Neural progenitor cell (in vitro differentiated cells): ENCODE results near the gene VEZF1.

Source experiments
- EZH2 ChIP-seq: fragments of 200-600 bp; sonication (generic); IDR thresholded peaks from 2 replicates; pipeline ENCODE4 v1.6.1; 2017; ENCODE audit warnings: antibody characterized with exemption, mild to moderate bottlenecking, moderate library complexity
- EZH2phosphoT487 ChIP-seq: fragments of 200-600 bp; sonication (generic); IDR thresholded peaks from 2 replicates; pipeline ENCODE4 v1.6.1; 2017; ENCODE audit warnings: antibody characterized with exemption
- TF ChIP-seq, protein P1 (sequence below): fragments of 200-600 bp; sonication (generic); IDR thresholded peaks from 2 replicates; pipeline ENCODE4 v1.5.1; 2017; ENCODE audit warnings: antibody characterized with exemption, mild to moderate bottlenecking

DNA sequence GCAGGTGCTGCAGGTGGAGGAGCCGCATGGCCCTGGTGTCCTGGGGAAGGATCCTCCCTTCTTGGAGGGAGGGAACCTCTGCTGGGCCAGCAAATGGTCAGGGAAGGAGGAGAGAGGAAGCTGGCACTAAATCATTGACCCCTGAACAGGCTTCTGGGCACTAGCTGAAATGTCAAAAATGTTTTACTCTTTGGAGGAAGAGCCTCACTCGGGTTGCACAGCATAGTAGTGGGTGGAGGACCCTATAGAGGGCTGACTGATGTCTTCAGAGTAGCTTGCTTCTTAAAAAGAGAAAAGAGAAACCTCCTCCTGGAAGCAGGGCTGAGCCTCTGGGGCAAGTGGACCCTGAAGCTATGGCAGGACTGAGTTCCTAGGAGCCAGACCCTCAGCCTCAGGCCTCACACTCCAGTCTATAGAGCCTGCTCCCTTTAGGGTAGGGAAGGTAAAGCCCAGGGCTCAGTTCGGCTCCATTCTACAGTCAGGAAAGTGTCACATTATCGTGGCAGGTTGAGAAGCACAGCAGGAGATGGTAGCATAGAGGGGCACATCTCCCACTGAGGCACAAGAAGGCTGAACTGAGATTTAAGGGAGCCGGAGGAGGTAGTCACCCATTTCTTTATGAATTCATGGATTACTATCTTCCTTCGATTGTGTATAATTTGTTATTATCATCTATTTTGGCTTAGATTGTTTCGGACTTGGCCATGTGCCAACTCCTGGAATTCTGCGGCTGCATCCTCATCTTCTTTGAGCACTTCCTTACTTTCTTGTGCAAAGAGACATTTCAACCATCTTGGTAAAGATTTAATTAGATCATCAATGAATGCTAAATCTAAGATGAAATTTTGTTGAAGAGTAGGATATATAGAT lies 25.5 kb downstream of the VEZF1 start:
- TF ChIP-seq, protein P1, sequence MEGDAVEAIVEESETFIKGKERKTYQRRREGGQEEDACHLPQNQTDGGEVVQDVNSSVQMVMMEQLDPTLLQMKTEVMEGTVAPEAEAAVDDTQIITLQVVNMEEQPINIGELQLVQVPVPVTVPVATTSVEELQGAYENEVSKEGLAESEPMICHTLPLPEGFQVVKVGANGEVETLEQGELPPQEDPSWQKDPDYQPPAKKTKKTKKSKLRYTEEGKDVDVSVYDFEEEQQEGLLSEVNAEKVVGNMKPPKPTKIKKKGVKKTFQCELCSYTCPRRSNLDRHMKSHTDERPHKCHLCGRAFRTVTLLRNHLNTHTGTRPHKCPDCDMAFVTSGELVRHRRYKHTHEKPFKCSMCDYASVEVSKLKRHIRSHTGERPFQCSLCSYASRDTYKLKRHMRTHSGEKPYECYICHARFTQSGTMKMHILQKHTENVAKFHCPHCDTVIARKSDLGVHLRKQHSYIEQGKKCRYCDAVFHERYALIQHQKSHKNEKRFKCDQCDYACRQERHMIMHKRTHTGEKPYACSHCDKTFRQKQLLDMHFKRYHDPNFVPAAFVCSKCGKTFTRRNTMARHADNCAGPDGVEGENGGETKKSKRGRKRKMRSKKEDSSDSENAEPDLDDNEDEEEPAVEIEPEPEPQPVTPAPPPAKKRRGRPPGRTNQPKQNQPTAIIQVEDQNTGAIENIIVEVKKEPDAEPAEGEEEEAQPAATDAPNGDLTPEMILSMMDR, result no peak
- TF ChIP-seq EZH2 (no peak), EZH2phosphoT487 (no peak)
